Ishikawa (cell line): Measurements from ENCODE around the gene ECHDC3.

Experiments used
- CEBPB ChIP-seq: IDR thresholded peaks from 2 replicates; pipeline ENCODE4 v1.6.1; 2012
- EP300 ChIP-seq: IDR thresholded peaks from 2 replicates; pipeline ENCODE4 v1.6.1; 2012; ENCODE audit warnings: borderline replicate concordance
- NFIC ChIP-seq: IDR thresholded peaks from 2 replicates; pipeline ENCODE4 v1.6.1; 2012
- RAD21 ChIP-seq: IDR thresholded peaks from 2 replicates; pipeline ENCODE4 v1.6.1; 2012; ENCODE audit warnings: low read depth
- TF ChIP-seq, protein P1 (sequence below): IDR thresholded peaks from 2 replicates; pipeline ENCODE4 v1.6.1; 2012; ENCODE audit warnings: low read depth, mild to moderate bottlenecking
- TF ChIP-seq, protein P2 (sequence below): IDR thresholded peaks from 2 replicates; pipeline ENCODE4 v1.6.1; 2012

- no peak for TF ChIP-seq EP300
- no peak for TF ChIP-seq CEBPB
- no peak for TF ChIP-seq NFIC
- TF ChIP-seq, protein P1, sequence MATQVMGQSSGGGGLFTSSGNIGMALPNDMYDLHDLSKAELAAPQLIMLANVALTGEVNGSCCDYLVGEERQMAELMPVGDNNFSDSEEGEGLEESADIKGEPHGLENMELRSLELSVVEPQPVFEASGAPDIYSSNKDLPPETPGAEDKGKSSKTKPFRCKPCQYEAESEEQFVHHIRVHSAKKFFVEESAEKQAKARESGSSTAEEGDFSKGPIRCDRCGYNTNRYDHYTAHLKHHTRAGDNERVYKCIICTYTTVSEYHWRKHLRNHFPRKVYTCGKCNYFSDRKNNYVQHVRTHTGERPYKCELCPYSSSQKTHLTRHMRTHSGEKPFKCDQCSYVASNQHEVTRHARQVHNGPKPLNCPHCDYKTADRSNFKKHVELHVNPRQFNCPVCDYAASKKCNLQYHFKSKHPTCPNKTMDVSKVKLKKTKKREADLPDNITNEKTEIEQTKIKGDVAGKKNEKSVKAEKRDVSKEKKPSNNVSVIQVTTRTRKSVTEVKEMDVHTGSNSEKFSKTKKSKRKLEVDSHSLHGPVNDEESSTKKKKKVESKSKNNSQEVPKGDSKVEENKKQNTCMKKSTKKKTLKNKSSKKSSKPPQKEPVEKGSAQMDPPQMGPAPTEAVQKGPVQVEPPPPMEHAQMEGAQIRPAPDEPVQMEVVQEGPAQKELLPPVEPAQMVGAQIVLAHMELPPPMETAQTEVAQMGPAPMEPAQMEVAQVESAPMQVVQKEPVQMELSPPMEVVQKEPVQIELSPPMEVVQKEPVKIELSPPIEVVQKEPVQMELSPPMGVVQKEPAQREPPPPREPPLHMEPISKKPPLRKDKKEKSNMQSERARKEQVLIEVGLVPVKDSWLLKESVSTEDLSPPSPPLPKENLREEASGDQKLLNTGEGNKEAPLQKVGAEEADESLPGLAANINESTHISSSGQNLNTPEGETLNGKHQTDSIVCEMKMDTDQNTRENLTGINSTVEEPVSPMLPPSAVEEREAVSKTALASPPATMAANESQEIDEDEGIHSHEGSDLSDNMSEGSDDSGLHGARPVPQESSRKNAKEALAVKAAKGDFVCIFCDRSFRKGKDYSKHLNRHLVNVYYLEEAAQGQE: no peak
- TF ChIP-seq RAD21: no peak
- TF ChIP-seq, protein P2, sequence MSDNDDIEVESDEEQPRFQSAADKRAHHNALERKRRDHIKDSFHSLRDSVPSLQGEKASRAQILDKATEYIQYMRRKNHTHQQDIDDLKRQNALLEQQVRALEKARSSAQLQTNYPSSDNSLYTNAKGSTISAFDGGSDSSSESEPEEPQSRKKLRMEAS: no peak
Measured at GRCh38 chr10:11748866-11749265, 6.7 kb downstream of the ECHDC3 start.
